Smooth muscle cell (in vitro differentiated cells): ENCODE measurements around the gene FRK. TPM values are rescaled to one million over a fixed set of nuclear protein-coding genes. Genes with fewer than 3 reads are reported as not detected.

Experiments
- DNase-seq: peaks from one replicate; lab custom pipeline; 2025; ENCODE audit not compliant: unreplicated experiment; lab: John Stamatoyannopoulos, UW
- H2AFZ ChIP-seq: fragments of 200-600 bp; sonication (generic); 2 replicates; pipeline ENCODE4 v1.6.0; 2016; ENCODE audit warnings: antibody characterized with exemption, low read depth, mild to moderate bottlenecking
- H3F3A ChIP-seq: fragments of 200-600 bp; sonication (generic); 2 replicates; pipeline ENCODE4 v1.6.0; 2017; ENCODE audit warnings: antibody characterized with exemption, low read depth
- H3K27ac ChIP-seq: fragments of 200-600 bp; sonication (generic); 2 replicates; pipeline ENCODE4 v1.5.1; 2016; ENCODE audit warnings: low read depth, mild to moderate bottlenecking
- H3K27me3 ChIP-seq: fragments of 200-600 bp; sonication (generic); 2 replicates; pipeline ENCODE4 v1.6.1; 2016; ENCODE audit warnings: low read depth, mild to moderate bottlenecking
- H3K36me3 ChIP-seq: fragments of 200-600 bp; sonication (generic); 2 replicates; pipeline ENCODE4 v1.5.1; 2016; ENCODE audit warnings: low read depth
- H3K4me1 ChIP-seq: fragments of 200-600 bp; sonication (generic); 2 replicates; pipeline ENCODE4 v1.5.1; 2016; ENCODE audit warnings: low read depth
- H3K4me2 ChIP-seq: fragments of 200-600 bp; sonication (generic); 2 replicates; pipeline ENCODE4 v1.6.0; 2016; ENCODE audit warnings: mild to moderate bottlenecking
- H3K4me3 ChIP-seq: fragments of 200-600 bp; sonication (generic); 2 replicates; pipeline ENCODE4 v1.5.1; 2016; ENCODE audit warnings: mild to moderate bottlenecking
- H3K79me2 ChIP-seq: fragments of 200-600 bp; sonication (generic); 2 replicates; pipeline ENCODE4 v1.6.0; 2016; ENCODE audit warnings: low read depth, mild to moderate bottlenecking
- H3K9ac ChIP-seq: fragments of 200-600 bp; sonication (generic); 2 replicates; pipeline ENCODE4 v1.6.0; 2016; ENCODE audit warnings: low read depth
- H3K9me3 ChIP-seq: fragments of 200-600 bp; sonication (generic); replicated peaks from 2 replicates; pipeline ENCODE4 v1.5.1; 2016; ENCODE audit warnings: low read depth
- H4K20me1 ChIP-seq: fragments of 200-600 bp; sonication (generic); 2 replicates; pipeline ENCODE4 v1.6.0; 2016; ENCODE audit warnings: low read depth
- CTCF ChIP-seq: fragments of 200-600 bp; sonication (generic); IDR thresholded peaks from 2 replicates; pipeline ENCODE4 v1.5.1; 2017; ENCODE audit warnings: borderline replicate concordance, mild to moderate bottlenecking, antibody characterized with exemption; ENCODE audit not compliant: insufficient read depth, poor library complexity, severe bottlenecking
- WGBS: methylation state at CpG from one replicate; pipeline ENCODE4 v1.1.7; 2016; ENCODE audit warnings: low lambda C conversion rate; 5-methylcytosine and 5-hydroxymethylcytosine counted together
- polyA plus RNA-seq: library from polyadenylated mRNA; unstranded; fragments of >200 nt; fragmentation: Nextera tagmentation; extraction: Ambion mirVana; gene quantifications from 2 replicates; pipeline ENCODE4 v1.2.1, GENCODE V29; 2016
- total RNA-seq: library from RNA; depleted of rRNA; stranded (reverse); fragments of >200 nt; gene quantifications from 2 replicates; pipeline ENCODE4 v1.2.3, GENCODE V29; 2014

FRK gene
- total and polyA plus RNA-seq, 2 experiments from 2014 or later: 0.11 to 1.4 TPM

- no peak overlapping the region for H3K9ac ChIP-seq
- H4K20me1 ChIP-seq: no peaks in the 10 kb centered on the region
- H3K4me3 ChIP-seq: no peak overlapping the region
- 87% methylated on average over 2 of the region's 2 CpGs for WGBS
- peak overlapping the region; percentile 68 for H3K27ac ChIP-seq
- DNase-seq: no peak
- peaks cover 15% of the 10 kb centered on the region for H3K4me1 ChIP-seq
- H3K79me2 ChIP-seq: no peaks in the 10 kb centered on the region
- H3K9me3 ChIP-seq: no peaks in the 10 kb centered on the region
- no peak overlapping the region for H3K4me2 ChIP-seq
- no peak overlapping the region for H2AFZ ChIP-seq
- no peak for TF ChIP-seq CTCF
- no peaks in the 10 kb centered on the region for H3K27me3 ChIP-seq
- H3K36me3 ChIP-seq: no peaks in the 10 kb centered on the region
- no peaks in the 10 kb centered on the region for H3F3A ChIP-seq
Measured at GRCh38 chr6:116074732-116075390, 14.2 kb upstream of the FRK start.

- Histone ChIP-seq H3K36me3 (no peaks in the 10 kb centered on the region), H2AFZ (no peak overlapping the region), H3K4me2 (peak overlapping the region; percentile 3), H3K9me3 (no peaks in the 10 kb centered on the region), H3K9ac (no peak overlapping the region), H3K4me3 (no peak overlapping the region), H3K79me2 (no peaks in the 10 kb centered on the region), H3F3A (no peaks in the 10 kb centered on the region), H3K4me1 (peaks cover 21% of the 10 kb centered on the region), H3K27me3 (no peaks in the 10 kb centered on the region), H3K27ac (peak overlapping the region; percentile 68), H4K20me1 (no peaks in the 10 kb centered on the region)
- 54% methylated on average over 2 of the region's 2 CpGs for WGBS
- no peak for DNase-seq
- no peak for TF ChIP-seq CTCF
Measured at GRCh38 chr6:116073765-116074440, 13.2 kb upstream of the FRK start.

GRCh38 chr6:116072368-116072767 lies 11.7 kb upstream of the FRK start:
- Histone ChIP-seq H4K20me1 (no peaks in the 10 kb centered on the region), H3K27me3 (no peaks in the 10 kb centered on the region), H3K36me3 (no peaks in the 10 kb centered on the region), H3F3A (no peaks in the 10 kb centered on the region), H3K9me3 (no peaks in the 10 kb centered on the region), H3K27ac (no peak overlapping the region), H3K9ac (no peak overlapping the region), H3K4me2 (no peak overlapping the region), H3K4me3 (no peak overlapping the region), H2AFZ (no peak overlapping the region), H3K4me1 (peaks cover 21% of the 10 kb centered on the region), H3K79me2 (no peaks in the 10 kb centered on the region)
- no peak for DNase-seq
- TF ChIP-seq CTCF: no peak
- whole genome bisulfite sequencing: 78% methylated on average over 1 of the region's 1 CpG
